GDM1 (cell line): ENCODE results near the gene SPINK4.

Experiments used
- DNase-seq: peaks from one replicate; lab custom pipeline; 2025; lab: John Stamatoyannopoulos, UW

Gene SPINK4

DNA sequence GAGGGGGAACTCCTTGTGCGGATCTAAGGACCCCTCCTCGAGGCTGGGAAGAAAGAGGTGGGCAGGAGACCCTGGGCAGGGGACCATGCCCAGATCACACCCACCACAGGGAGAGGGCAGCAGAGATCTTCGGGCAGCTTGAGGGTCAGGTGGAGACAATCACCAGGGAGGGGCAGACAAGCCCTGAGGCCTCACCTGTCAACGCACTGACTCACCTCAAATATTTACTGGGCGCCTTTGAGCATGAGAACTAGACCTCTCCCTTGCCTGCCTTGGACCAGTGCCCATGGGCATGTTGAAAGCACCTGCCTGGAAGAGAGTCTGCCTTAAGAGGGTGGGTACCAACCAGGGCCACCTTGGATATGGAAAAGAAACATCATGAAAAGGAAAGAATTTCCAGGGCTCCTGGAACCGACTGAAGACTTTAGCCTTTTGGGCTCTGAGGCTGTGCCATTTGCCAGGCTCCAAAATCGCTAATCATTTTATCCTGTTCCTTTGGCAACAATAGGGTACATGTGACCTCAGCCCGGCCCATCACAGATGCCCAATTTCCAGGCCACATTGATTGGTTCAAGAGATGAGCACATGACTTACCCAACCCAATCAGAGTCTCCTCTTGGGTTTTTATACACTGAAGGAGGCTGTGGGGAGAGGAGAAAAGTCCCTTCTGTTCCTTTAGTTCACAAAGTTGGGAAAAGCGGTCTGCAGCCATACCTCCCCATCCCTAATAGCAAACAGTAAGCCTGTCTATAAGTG, 10.4 kb upstream of the SPINK4 start:
- DNase-seq, result no peak

DNA sequence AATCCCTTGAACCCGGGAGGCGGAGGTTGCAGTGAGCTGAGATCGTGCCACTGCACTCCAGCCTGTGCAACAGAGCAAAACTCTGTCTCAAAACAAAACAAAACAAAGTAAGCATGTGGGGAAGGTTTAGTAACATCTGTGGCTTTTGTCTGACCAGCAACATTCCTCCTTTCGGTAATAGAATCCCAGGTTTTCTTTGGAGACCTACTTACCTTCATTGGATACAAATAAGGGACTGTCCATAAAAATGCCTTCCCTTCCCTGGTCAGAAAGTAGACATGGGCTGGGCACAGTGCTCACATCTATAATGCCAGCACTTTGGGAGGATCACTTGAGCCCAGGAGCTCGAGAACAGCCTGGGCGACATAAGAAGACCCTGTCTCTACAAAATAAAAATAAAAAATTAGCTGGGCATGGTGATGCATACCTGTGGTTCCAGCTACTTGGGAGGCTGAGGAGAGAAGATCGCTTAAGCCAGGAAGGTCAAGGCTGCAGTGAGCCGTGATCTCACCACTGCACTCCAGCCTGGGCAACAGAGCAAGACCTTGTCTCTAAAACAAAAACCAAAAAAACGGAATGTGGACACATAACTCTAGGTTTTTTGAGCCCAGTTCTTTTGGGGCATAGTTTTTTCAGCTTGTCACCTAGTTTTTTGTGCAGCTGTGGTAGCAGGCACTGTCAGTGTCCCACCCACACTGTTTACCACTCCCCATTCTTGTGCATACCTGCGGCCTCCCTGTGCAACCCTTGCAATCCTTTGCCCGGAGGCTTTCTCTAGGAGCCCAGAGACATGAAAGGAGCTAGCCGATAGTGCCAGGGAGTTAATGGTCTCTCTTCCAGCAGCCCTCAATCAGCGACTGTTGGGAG, 9.0 kb upstream of the SPINK4 start:
- DNase-seq, result no peak

DNA sequence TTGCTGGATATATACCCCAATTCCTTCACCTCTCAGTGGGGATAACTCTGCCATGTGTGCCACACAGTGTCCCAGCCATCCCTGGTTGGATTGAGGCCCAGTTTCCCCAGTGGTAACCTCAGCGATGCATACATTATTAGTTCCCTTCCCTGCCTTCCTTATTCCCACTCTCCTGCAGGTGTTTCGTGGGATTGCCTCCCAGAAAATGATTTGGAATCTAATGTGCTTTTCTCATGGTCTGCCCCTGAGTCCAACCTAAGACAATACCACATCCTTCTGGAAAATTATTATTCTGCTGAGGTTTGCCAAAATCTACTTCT, 8.4 kb upstream of the SPINK4 start:
- DNase-seq, result no peak

DNA sequence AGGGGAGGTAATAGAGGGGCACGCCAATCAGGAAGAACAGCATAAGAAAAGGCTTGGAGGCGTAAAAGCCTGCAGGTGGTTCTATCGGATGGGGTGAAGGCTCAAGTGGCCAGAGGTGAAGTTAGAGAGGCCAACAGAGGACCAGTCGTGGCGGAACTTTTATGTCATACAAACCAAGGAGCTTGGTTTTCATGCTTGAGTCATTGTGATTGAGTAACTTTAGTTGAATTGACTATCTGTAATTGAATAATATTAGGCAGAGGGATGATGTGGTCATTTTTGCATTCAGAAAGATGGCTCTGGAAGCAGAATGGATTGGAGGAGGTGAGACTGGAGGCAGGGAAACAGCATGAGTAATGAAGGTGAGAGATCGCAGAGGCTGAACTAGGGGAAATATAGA, 7.2 kb upstream of the SPINK4 start:
- no peak for DNase-seq

DNA sequence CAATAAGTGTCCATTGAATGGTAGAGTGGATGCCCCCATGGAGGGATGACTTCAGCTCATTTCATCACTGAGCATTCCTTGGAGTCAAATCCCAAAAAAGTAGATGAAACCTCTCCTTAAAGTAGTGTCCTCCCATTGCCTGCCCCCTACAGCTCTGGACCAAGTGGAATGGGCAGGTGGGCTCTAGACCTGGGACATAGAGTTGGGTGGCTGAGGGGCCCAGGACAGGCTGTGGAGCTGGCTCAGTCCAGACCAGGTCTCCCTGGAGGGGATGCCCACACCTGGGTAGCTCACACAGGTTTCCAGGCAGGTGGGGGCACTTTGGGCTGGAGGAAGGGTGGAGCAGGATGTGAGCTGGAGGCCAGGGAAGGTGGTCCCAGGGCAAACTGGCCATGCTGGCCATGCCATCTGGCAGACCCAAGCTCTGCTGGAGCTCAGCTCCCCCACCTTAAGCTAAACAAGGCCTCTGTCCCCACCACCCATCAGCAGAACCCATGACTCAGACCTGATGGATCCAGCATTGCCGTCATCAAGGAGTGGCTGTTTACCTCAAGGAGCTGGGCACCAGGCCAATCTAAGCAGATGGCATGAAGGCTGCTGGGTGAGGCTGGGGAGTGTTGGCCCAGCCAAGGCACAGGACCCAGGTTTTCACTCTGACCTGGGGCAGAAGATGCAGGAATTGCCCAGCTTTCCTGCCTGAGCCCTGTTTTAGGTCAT, 6.2 kb upstream of the SPINK4 start:
- no peak for DNase-seq

DNA sequence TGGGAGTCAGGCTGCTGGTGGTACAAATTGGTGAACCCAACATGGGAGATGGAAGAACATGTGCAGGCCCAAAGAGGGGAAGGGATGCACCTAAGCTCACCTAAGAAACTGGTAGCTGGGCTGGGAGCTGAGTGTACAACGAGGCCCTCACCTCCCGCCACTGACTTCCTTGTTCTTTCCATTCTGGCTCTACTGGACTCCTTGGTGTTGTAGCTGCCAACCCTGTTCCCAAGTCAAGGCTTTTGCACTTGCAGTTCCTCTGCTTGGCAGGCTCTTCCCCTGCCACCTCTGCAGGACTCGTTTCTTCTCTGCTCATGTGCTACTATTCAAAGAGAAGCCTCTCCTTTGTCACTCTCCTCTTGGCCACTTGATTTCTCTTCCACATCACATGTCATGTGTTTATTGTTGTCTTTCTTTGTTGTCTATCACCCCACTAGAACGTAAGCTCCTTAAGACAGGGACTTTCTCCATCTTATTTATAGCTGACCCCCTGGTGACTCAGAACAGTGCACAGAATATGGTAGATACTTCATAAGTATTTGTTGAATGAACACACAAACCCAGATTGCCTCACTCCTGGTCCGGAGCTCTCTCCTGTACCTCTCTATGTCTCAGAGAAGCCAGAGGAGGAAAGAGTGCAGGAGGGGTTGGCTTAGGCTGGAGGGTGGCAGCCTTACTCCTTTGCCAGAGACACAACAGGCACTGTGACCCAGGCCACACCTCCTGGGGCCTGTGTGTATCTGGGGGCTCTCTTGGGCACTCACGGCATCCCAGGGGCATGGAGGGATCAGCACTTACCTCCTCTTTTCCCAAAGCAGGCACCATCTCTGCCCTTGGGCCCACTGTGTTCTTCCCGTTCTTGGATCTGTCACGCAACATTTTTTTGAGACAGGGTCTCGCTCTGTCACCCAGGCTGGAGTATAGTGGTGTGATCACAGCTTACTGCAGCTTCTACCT, 5.2 kb upstream of the SPINK4 start:
- no peak for DNase-seq

DNA sequence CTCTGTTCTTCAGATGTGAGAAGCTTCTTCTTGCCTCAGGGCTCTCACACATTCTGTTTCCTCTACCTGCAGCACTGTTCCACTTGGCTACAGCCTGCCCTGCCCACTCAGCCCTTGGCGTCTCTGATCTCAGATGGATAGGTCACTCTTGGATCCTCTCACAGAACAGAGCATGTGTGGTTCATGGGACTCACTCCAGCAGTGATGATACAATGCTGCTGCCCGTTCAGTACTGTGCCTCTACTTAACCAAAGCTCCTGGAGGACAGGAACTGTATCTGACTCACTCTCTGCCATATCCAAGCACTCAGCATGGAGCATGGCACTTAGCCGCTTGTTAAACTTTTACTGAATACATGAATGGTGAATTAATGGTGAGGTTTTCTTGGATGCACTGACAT, 3.4 kb upstream of the SPINK4 start:
- no peak for DNase-seq

DNA sequence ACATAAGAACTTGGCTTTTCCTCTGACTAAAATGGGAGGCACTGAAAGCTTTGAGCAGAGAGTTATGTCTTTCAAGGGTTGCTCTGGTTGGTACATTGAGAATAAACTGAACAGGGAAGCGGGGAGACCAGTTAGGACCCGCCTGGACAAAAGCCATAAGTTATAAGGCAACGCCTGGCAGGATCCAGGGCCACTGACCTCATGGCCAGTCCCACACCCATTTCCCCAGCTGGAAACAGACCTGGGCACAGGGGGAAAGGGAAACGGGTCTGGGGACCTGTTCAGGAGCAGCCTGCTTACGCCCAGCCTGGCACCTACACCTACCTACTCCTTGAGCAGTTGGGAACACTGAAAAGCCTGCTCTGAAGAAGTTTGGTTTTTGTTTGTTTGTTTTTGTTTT, 1.3 kb downstream of the SPINK4 start:
- no peak for DNase-seq

DNA sequence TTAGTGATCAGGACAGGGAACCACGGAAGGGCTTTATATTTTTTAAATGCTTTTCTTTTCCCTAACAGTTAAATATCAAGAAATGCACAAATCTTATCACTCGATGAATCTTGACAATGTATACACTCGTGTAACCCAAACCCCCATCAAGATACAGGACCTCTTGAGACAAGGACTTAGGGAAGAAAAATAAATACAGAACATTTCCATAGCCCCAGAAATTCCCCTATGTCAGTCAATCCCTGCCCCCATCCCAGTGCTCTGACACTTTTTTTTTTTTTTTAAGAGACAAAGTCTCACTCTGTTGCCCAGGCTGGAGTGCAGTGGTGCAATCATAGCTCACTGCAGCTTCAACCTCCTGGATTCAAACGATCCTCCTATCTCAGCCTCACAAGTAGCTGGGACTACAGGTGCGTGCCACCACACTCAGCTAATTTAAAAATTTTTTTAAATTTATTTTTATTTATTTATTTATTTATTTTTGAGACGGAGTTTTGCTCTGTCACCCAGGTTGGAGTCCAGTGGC, 2.7 kb downstream of the SPINK4 start:
- DNase-seq, result no peak

DNA sequence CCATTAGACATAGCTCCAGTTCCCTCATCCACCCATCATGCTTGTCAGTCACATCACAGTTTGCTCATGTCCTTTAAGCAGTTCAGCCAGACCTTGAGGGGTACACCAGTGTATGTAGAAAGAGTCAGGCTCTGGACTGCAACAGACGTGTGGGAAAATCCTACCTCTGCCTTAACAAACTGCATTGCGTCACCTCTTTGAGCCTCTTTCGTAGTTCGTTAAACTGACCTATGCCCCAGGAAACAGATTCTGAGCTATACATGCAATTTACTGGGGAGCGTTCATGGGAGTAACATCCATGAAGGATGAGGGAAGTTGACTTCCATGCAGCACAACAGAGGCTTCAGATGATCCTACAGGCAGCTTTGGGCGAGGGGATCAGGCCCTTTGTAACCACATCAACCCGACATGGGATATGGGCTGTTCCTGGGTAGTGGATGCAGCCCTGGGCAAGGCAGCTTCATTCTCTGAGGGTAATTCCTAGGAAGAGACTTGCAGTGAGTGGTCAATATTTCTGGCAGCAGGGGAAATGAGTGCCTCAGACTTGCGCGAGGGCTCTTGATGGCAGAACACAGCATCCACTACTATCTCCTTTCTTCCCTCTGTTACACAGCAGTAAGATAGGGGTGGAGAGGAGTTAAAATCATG, 4.3 kb downstream of the SPINK4 start:
- DNase-seq, result no peak

DNA sequence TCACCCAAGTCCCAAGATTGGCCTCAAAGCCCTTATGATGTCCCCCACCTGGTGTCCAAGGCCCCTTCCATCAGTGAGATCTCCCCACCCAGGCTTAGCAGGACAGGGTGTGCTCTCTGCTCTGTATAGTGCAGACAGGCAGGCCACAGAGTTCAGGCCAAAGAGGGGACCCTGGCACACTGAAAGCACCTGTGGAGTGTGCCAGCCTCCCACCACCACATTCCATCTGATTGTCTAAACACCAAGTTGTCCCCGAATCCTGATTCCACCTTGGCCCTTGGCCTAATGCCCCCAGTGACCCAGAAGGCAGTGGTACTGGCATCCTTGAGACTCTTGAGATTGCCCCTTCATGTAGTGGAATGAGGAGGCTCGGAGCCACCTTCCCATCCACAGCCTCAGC, 5.4 kb downstream of the SPINK4 start:
- DNase-seq, result no peak

DNA sequence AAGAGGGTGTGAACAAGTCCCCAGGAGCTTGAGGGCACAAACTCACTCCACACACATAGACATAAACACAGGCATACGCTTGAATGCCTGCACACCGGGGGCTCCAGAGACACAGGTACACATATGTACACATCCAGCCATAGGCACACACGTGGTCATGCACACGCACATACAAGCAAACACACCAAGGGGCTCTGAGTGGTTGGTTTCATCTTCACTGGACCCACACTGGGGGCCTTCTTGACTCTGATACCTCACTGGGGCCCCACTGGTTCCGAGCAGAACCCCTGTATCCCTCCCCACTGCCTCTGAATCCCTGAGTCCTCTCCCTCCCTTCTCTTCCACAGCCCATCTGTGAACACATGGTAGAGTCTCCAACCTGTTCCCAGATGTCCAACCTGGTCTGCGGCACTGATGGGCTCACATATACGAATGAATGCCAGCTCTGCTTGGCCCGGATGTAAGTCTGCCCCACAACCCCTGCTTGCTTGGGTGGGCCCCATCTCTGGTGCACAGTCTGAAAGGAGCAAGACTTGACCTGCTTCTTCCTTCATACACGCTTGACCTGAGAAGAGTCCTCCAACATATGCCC, 6.4 kb downstream of the SPINK4 start:
- no peak for DNase-seq

DNA sequence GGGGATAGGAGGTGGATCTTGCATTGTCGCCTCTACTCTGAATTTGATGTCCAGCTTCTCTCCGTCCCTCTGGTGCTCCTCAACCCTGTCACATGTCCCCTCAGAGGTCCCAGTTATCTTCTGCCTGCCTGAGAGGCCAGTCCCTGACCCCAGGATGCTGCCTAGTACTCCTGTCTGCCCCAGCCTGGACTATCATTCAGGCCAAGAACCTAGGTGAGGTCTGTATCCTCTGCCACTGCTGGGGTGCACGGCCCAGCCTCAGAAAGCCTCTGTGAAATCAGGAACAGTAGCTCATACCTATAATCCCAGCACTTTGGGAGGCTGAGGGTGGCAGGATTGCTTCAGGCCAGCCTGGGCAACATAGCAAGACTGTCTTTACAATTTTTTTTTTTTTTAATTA, 8.6 kb downstream of the SPINK4 start:
- DNase-seq, result no peak

DNA sequence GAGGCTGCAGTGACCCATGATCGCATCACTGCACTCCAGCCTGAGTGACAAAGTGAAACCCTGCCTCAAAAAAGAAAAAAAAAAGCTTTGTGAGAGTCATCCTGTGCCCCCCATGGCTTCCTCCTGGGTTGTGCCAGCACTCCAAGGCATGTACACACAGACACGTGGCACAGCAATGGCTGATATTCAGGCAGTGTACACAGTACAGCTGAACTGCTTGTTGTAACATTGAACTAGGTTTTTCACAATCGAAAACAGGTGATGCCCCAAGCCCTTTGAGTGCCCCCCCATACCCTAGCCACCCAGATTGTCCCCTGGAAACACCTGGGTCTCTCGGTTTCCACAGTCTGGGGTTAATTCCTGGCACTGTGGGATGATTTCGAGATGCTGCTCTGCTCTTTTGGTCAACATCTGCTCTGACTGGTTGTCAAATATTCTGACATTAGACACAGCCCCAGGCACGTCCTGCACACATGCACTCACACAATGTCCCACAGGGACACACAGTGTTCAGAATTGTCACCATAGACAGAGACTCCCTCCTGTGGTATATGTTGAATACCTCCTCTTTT, 9.2 kb downstream of the SPINK4 start:
- DNase-seq, result no peak

DNA sequence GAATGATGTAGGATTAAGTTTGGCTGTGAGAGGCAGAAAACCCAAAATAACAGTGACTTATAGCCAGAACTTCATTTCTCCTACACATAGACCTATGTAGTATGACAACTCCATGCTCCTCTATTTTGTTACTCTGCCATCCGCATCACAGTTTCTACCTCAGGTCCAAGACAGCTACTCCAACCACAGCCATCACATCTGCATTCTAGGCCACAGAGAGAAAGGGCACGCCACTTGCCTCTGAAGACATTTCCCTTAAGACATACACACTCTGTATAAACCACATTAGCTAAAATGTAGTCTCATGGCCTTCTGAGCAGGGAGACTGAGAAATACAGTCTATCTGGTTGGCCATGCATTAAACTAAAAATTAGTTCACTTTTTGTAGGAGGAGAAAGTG, 10.0 kb downstream of the SPINK4 start:
- no peak for DNase-seq

DNA sequence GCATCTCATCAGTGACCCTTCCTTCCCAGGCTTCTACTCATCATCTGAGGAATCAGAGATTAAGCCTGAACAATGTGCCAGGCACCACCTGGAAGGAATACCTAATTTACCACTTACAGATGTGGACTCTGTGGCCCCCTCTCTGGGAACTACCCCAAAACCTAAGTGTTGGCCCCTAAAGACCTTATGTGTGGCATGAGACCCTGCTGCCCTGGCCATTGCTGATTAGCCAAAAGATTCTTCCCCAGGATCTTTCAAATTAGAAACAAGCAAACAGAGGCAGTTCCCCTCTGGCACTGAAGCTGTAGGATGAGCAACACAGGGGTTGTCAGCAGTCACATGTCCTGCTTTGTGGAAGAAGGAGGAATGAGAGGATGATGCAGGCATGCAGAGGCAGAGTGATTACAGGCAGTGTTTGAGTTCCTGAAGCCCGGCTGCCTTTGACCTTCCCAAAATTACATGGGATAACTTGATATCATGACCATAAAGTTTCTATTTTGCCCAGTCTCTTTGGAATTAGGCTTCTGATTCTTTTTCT, 10.6 kb downstream of the SPINK4 start:
- no peak for DNase-seq

DNA sequence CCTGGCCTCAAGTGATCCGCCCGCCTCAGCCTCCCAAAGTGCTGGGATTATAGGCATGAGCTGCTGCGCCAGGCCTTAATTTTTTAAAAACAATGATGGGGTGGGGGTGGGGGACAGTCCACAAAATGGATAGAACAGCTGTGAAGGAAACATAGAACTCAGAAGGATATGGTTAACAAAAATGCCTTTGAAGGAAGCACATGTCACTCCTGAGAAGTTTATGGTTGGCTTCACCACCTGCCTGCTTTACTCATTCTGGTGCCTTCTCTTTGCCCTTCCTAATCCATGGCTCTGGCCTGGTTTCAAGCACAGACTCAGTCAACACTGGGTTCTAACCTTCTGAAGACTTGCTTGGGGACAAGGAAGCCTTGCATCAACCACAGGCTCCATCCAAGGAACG, 14.2 kb downstream of the SPINK4 start:
- no peak for DNase-seq

DNA sequence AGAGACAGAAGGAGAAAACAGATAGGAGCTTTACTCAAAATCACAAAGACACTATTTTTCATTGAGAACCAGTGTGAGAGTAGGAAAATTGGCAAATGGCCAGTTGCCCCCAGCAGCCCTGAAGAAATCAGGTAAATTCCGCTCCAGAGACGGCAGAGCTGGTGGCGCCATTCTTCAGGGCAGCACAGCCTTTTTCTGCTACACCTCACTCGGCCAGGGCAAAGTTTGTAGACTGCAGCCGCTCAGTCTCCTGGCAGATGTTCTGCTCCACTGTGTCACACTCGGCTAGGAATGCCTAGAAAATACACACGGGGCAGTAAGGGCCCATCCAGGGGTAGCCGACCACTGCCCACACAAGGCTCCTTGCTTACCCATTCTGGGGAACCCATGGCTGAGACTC, 15.0 kb downstream of the SPINK4 start:
- no peak for DNase-seq

DNA sequence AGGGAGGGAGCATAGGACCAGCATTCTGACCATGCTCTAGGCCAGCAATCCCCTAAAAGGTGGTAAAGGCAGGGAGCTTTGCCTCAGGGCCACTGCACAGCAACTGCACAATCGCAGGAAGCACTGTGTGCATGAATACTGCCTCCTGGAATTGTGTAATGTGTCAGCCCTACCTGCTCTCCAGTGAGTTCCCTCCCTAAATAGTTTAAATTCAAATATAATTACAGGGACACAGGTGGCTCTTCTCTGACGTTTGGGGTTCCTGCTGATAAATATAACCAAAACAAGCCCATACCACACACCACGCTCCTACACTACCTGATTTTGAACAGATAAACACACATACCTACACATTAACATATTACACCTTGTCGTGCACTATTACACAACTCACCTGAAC, 15.5 kb downstream of the SPINK4 start:
- DNase-seq, result no peak

DNA sequence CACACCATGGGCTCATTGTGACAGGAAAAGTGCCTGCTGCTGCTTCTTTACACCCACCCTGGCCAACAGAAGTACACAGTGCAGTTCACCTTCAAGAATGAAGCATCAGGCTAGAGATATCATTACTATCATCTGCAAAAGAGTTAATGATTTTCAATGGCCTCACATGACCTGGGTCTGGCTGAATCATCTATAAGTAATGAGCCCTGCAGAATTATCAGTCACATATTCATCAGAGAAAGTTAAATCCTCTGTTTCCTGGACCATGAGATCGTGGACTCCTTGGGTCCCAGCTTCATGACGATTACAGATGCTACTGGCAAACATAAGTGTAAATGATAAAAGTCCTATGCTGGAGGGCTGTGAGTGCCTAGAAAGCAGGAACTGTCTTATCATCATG, 16.3 kb downstream of the SPINK4 start:
- no peak for DNase-seq
